Suppressor macrophage treated with lipopolysaccharide for 4 hours (primary cell): ENCODE data around the gene GNG13.
"Not testable (repeated sequence)": the region's sequence is repeated elsewhere in the genome, so short reads cannot be mapped to it uniquely, and the experiment has no call there.

ENCODE experiments used
- DNase-seq: peaks from one replicate; pipeline ENCODE4 v3.0.0-alpha.2; 2020

Gene GNG13, protein sequence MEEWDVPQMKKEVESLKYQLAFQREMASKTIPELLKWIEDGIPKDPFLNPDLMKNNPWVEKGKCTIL

DNA sequence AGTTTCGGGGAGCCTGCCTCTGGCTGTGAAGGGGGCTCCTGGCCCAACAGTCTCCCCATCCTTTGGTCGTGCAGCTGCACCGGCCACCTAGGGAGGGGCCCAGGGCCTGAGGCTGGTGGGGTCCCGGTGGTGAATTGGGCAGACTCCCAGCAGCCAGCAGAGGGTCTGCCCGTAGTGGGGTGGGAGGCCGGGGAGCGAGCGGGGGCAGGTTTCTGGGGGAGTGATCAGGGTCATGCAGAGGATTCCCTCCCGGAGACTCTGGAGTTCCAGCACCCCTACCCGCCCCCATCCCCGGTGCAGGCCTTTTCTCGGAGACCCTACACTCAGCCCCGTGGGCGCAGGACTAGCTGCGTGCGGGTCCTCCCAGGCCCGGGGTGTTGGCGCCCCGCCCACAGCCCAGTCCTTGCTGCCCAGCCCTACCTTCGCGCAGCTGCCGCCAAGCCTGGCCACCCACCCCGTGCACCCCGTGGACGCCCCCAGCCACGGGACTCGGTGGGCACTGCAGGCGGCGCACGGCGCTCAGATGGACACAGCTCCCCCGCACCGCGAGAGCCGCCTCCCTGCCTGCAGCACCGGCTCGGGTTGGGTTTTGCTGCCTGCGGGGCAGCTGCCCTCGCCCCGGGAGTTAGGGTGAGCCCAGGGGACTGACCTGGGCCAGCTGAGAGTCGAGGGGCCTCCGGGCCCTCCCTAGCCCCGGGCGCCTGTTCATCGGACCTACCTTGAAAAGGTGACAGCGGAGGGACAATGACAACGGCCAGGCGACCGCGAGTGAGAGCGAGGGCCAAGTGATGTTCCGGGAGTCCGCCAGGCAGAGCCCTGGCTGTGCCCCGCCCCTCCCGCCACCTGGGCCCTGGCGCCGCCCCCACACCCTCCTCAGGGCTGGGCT is at the start of gene GNG13:
TSS of gene GNG13 (minus strand) at position 787 of the 886 bp plus-strand sequence. CDS start 1,657 bp downstream, outside the sequence.
- no peak for DNase-seq

DNA sequence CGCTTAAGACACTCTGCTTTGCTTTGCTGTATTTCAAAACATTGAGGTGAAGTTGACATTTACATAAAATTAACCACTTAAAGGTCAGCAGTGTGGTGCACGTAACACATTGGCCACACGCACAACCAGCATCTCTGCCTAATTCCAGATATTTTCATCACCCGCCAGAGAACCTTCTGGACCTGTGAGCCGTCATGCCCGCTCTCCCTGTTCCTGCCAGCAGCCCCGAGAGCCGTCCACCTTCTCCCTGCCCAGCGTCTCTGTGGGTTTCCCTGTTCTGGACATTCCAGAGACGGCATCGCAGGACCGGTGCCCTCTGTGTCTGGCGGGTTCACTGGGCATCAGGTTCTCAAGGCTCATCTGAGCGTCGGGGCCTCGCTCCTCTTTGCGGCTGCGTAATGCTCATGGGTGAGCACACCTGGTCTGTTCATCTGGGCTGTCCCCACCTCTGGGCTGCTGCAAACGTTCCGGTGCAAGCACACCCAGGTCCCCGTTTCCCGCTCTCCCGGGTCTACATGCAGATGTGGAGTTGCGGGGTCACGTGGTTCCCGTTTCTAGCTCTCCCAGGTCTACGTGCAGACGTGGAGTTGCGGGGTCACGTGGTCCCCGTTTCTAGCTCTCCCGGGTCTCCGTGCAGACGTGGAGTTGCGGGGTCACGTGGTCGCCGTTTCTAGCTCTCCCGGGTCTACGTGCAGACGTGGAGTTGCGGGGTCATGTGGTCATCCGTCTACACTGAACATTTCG is 48.1 kb upstream of the GNG13 start:
- no peak for DNase-seq

DNA sequence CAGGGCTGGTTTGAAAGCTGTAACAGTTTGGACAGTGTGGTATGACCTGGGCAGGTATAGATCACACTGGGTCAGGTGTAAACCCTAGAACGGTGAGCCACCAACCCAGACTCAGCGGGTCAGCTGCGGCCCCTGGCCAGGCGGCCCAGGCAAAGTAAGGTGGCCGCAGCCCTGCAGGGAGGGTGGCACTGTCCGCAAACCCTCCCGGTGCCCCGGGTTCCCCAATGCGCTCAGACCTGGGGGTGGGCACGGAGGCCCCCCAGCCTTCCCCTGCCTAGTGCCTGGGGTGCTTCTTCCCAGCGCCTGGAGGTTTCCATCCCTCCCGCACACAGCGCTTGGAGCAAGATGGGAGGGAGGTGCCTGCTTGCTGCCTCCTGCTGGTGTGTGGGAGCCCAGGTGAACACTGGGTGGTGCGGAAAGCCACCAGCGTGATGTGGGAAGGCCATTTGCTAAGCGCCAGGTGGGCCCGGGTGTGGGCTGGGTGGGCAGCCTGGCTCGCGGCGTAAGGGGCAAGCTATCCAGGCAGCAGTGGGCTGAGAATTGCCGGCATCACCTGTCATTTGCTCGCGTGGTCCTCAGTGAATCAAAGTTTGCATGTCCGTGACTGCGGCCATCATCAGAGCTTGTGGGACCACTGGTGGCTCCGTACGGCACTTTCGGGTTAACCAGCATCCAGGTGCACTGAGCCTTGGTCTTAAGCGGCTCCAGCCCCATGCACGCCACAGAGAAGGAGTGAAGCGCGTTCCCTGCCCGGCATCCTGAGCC is 47.3 kb upstream of the GNG13 start:
- no peak for DNase-seq

DNA sequence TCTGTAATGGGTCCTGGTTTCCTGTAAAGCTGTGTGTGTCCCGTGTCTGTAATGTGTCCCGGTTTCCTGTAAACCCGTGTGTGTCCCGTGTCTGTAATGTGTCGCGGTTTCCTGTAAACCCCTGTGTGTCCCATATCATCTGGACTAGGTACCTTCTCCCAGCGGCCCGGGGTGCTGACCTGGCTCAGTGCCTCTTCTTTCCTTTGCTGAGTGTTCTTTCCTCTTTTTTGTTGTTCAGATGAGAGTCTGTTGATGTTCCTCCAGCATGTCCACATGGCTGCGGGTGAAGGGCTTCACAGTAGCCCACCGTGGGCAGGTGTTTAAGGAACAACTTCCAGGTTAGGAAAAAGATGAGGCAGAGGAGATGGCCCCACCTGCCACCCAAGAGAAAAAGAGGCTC is 46.6 kb upstream of the GNG13 start:
- no peak for DNase-seq

DNA sequence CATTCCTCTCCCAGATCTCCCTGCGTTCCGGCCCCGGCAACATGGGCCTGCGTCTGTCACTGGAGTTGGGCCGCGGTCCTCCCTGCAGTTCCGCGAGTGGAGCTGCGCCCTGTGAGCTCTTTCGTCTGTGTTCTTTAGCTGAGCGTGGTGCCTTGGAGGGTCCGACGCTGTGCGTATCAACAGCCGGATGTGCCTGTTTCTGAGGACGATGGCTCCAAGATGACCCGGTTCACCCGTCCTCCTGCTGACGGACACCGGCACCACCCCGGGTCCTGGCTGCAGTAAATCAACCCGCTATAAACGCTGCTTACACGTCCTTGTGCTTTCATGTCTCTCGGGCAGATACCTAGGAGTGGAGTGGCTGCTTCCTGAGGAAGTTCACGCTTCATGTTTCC is 44.8 kb upstream of the GNG13 start:
- no peak for DNase-seq

DNA sequence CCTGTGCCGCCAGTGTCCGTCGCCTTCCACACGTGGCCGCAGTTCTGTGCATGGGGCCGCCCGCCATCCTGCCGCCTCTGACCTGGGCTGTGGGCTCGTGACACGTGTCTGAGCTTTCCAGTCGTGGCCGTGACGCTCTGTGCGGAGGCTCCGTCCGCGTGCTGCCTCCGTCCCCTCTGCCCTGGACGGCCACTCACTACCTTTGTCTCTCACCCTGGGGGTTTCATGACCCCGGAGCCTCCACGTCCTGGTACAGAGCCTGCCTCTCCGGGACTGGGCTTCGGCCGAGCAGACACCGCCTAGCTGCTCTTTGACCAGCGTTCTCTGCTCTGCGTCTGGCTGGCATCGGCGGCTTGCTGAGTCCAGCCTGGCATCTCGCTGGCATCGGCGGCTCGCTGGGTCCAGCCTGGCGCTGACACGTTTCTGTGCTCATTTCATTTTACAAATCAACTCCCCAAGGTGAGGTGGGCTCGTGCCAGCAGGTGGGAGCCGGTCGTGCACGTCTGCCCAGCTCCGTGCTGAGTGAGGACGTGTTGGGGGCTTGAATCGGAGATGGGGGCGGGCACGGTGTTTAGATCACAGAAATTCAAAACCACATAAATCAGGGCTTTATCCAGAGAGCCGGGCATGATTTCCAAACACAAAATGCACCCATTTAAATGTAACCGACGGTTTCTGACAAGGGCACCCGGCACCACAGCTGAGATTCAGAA is 44.3 kb upstream of the GNG13 start:
- no peak for DNase-seq

DNA sequence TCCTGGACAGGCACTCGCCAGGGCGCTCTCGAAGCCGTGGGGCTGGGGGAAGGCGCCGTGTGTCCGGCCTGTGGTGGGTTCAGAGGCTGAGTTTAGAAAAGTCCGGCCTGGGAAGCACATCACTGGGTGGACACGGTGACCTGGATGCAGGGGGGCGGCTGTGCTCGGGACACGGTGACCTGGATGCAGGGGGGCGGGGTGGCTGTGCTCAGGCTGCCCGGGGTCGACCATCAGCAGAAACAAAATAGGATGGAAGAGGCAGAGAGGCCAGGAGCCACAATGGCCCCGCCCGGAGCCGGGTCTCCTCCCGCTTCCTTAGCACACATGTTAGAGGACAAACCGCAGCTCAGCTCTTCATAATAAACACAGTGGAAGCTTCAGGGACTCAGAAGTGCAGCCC is 43.2 kb upstream of the GNG13 start:
- DNase-seq, result no peak

DNA sequence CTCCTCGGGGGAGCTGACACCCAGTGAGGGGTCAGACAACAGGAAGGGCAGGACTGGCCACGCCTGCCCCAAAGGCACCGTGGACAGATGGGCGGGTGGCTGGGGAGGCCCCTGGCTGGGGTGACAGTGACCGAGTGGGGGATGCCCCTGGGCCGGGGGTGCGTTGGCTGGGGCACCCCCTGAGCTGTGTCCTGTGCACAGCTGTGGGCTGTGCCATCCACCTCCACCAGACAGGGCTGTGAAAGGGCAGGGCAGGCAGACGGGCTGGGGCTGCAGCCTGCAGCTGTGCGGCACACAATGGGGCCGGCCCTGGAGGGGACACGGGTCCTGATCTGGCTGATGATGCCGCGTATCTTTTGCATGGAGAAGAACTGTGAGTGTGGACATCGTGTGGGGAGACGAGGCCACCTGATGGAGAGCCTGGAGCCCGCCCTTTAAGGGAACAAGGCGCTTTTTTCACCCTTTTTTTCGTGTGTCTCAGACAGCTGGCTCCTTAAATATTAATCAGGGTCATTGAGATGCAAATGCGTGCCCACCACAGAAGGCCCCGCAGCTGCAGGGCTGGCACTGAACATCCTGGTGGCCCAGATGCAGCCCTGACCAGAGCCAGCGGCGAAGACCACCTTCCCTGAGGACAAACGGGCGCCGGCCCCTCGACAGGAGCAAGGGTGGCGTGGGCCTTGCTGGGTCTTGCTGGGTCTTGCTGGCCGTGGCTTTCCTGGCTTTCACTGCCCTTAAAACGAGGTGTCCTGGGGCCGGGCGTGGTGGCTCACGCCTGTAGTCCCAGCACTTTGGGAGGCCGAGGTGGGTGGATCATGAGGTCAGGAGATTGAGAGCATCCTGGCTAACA is 42.4 kb upstream of the GNG13 start:
- DNase-seq, result no peak

DNA sequence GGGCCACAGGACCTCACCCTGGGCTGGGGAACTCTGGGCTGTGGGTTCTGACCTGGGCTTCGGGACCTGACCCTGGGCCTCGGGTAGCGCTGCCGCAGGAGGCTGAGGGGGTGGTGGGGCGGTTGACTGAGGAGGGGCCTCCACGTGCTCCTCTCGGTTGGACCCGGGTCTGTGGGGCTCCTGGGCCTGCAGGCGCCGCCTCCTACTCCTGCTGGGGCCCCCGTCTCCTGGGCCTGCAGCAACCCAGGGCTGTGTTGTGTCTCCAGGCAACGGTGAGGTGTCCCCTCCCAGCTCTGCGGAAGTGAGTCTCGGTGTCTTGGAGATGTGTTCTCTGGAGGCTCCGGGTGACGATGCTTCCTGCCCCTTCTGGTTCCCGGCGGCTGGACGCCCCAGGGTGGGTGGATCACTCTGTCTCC is 41.5 kb upstream of the GNG13 start:
- DNase-seq, result no peak

DNA sequence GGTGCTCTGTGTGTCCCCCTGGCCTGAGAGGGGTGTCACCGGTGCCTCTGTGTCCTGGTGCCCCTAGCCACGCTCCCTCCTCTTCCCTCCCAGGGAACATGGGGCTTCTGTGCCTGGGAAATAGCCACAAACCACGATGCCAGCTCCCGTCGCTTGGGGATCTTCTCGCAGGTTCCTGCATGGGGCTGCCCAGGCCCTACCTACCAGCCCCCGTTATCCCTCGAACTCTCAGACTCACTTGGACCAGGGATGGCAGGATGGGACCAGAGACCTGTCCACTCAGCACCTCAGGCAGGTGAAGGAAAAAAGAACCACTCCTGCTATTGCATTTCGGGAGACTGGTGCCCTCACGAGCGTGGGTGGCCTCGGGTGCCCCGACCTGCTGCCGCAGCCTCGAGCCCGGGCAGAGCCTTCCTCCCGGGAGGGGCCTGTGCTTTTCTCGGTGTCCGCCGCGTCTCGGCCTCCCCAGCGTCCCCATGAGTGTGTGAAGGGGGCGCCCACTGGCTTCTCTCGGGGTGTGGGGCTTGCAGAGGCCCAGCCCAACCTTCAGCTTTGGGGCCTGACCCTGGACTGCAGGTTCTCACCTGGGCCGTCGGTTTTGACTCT is 41.0 kb upstream of the GNG13 start:
- DNase-seq, result no peak

DNA sequence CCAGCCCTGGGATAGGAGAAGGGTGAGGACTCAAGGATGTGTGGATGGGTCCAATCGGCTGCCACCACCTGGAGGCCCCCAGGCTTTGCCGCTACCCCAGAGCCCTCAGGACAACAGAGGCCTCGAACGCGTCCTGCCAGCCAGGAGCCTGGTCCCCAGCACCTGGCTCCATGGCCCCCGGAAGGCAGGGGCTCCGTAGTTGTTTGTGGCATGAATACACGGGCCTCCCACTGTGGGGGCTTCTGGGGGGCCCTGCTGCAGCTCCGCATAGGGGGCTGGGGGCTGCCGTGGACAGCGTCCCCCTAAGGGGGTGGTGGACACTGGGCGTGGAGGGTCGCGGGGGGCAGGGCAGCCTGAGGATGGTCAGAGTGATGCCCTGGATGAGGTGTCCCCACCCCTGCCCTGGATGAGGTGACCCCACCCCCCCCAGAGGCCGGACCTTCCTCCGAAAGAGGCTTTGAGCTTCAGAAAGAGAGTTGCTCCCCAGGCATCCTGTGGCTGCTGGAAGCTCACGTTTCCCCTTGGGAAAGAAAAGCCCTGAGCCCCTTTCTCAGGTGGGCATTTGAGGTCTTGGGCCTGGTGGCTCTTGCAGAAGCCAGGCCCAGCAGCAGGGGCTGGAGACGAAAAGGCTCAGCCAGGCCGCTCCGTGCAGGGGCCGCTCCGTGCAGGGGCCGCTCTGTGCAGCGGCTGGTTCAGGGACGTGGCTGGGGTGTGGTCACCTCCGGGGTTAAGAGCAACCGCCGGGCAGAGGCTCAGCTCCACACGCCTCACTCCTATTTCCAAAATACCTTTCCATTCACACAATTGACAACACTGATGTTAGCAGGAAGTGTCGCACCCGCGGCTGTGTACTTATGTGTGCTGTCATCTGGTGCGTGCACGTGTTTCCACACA is 40.3 kb upstream of the GNG13 start:
- no peak for DNase-seq

DNA sequence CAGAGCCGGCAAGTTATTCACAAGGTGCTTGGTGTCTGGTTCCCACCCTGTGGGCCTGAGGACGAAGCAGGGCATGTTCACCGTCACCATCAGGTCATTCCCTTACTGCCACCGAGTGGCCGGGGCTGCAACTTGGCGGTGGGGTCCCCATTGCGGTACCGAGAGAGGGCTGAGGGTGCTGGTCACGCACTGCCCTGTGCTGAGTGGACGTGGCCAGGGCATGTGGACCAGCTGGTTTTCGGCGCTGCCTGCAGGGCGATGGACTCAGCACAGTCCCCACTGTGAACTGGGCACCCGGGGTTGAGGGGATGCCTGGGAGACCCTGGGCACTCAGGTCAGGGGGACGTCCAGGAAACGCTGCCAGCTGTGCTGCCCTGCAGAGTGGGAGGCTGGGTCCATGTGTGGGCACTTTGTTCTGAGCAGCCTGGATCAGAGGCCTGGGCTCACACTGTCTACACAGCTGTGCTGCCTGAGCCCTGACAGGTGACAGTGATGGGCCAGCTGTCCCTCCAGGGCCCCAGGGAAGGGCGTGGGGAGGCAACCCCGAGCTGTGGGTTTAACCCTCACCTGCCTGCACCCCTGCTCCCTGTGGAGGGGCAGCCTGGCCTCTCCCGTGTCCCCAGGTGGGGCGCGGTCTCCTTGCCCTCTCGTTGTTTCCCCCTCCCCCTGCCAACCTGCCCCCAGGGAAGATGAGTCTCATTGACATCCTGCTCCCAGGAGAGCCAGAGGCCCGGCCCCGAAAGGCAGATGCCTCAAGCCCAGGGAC is 39.3 kb upstream of the GNG13 start:
- no peak for DNase-seq

DNA sequence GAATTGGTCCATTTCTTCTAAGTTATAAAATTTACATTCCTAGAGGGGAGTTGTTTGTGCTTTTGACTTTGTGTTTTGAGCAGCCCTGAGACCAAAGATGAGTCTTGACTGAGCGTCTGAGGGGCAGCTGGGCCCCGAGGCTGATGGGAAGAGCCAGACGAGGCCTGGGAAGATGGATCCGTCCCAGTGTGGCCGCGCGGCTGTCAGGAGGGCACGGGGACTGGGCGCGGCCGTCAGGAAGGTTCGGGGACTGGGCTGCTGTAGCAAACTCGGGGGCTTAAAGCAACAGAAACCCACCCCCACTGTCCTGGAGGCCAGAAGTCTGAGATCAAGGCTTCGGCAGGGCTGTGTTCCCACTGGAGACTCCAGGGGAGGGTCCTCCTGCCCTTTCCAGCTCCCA is 38.2 kb upstream of the GNG13 start:
- DNase-seq, result no peak

DNA sequence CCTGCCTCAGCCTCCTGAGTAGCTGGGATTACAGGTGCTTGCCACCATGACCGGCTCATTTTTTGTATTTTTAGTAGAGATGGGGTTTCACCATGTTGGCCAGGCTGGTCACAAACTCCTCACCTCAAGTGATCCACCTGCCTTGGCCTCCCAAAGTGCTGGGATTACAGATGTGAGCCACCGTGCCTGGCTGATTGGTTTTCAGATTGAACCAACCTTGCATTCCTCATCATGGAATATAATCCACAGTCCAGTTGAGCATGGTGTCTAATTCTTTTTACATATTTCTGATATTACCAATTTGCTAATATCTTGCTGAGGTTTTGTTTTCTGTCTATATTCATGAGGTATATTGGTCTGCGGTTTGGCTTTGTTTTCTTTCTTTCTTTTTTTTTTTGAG is 36.3 kb upstream of the GNG13 start:
- DNase-seq, result not testable (repeated sequence)

DNA sequence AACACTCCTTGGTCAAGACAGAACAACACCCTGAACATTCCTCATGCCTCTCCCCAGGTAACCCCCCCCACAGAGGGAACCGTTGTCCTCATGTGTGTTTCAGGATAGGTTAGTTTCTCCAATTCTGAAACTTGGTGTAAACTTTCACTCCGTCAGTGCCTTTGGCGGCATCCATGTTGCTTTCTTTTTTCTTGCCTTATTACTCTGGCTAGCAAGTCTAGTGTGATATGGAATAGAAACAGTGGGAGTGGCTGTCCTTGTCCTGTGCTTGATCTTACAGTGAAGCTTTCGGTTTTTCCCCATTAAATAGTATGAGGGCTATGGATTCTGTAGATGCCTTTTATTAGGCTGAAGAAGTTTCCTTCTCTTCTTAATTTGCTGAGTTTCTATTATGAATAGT is 35.7 kb upstream of the GNG13 start:
- DNase-seq, result no peak

DNA sequence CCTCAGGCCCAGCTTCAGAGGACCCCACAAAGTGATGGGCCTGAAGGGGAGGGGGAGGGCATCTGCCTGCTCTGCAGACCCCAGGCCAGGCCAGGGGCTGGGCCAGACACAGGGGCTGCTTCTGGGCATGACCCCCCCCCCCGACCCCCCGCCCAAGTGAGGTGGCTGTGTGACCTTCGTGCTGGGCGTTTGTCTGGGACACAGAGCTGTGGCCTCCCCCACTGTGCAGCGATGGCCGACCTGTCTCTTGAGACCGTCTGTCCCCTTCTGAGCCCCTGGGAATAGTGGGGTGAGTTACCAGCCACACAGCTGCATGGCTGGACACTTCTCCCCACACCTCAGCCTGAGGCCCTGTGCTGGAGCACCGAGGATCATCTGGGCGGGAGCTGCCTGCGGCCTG is 34.8 kb upstream of the GNG13 start:
- DNase-seq, result no peak

DNA sequence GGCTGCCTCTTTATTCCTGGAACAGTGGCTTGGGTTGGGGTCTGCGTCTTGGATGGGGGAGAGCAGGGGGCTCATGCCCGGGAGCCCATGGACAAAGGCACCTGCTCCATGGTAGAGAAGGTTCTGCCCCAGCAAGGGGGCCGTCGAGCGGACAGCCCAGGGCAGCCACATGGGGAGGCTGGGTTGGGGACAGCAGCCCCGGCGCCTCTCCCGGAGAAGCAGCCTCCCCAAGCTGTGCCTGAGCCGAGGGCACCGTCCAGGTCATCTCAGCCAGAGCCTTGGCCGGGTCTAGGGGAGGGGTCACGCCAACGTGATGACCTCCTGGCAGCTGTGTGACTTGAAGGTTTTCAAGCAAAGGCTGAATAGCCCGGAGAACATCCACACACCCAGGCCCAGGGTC is 32.9 kb upstream of the GNG13 start:
- DNase-seq, result no peak

DNA sequence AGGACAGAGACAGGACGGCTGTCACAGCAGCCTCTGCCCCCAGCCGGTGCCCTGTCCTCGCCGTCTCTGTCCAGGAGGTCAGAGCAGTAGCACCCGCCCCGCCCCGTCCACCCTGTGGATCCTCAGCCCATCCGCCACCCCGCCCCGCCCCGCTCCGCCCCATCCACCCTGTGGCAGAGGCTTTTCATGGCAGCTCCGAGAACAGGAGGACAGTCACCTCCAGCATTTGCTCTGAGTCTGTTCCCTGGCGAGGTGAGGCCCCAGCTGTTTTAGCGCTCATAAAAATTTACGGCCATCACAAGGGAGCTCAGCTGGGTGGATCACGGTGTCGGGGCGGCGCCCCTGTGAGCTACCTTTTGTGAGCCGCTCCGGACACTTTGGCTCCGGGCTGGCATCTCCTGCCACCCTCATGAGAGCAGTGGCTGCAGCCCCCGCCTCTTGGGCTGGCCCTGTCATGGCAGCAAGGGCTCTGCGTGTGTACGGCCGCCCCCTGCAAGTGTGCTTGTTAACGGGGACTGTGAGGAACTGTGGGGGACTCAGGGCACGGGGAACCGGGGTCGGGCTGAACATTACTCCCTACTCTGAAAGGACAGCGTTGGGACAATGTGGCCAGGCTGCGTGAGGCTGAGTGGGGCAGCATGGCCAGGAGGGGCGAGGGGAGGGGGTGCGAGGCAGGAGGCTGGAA is 32.3 kb upstream of the GNG13 start:
- DNase-seq, result no peak
